T-cell (primary cell): ENCODE data around the gene ARMS2. TPM values are rescaled to one million over a fixed set of nuclear protein-coding genes. Genes with fewer than 3 reads are reported as not detected.
A peak's percentile ranks its signal among the peaks of the same experiment; 100 is the strongest.

Source experiments
- ATAC-seq, 4 experiments: fragments of 200-7000 bp in 3 of 4; fragments of 150-1000 bp in 1 of 4; cut with Tn5 transposase; replicated peaks in 1 of 4; 1 replicate in 3 of 4; 2 replicates in 1 of 4; pipeline ENCODE4 v1.10.0; 2021; ENCODE audit warnings: moderate library complexity in 3 of 4, mild to moderate bottlenecking in 2 of 4, moderate number of reproducible peaks in 1 of 4
- CTCF ChIA-PET, 2 donors: fragments of 300-600 bp; sonication (Branson Sonifier 250); formaldehyde crosslinking; loops; one replicate each; lab custom pipeline; 2022; ENCODE audit warnings: antibody characterized with exemption in 2 of 2; lab: Charles Lee
- POLR2A ChIA-PET, 2 donors: fragments of 300-600 bp; sonication (Branson Sonifier 250); formaldehyde crosslinking; loops; one replicate each; lab custom pipeline; 2022; ENCODE audit warnings: antibody characterized with exemption in 2 of 2; lab: Charles Lee
- DNase-seq, 35 experiments: peaks; one replicate each; pipeline versions ENCODE4 v3.0.0 to v3.0.0-alpha.2; 2013 to 2023
- H3K27ac ChIP-seq: one replicate; pipeline ENCODE4 v1.5.1; 2013; ENCODE audit warnings: low read length
- H3K27me3 ChIP-seq, 2 experiments: replicated peaks in 1 of 2; 1 replicate in 1 of 2; 2 replicates in 1 of 2; pipeline versions ENCODE4 v1.6.1 to v1.7.0; 2013; ENCODE audit warnings: low read length in 1 of 2, mixed read lengths in 1 of 2; ENCODE audit not compliant: control insufficient read depth in 2 of 2, insufficient read depth in 2 of 2; ENCODE audit errors: extremely low read depth in 1 of 2
- H3K36me3 ChIP-seq, 2 donors: 1 replicate in 1 of 2; 2 replicates in 1 of 2; pipeline versions ENCODE4 v1.6.1 to v1.7.0; 2013; ENCODE audit warnings: low read length in 1 of 2; ENCODE audit not compliant: control insufficient read depth in 2 of 2, insufficient read depth in 1 of 2; ENCODE audit errors: extremely low read depth in 1 of 2
- H3K4me1 ChIP-seq, 2 experiments: 1 replicate in 1 of 2; 2 replicates in 1 of 2; pipeline versions ENCODE4 v1.6.1 to v1.7.0; 2013; ENCODE audit warnings: low read length in 2 of 2, mixed read lengths in 1 of 2; ENCODE audit not compliant: insufficient read depth in 2 of 2, control insufficient read depth in 1 of 2; ENCODE audit errors: extremely low read depth in 1 of 2
- H3K4me3 ChIP-seq, 2 donors: 1 replicate in 1 of 2; 2 replicates in 1 of 2; pipeline versions ENCODE4 v1.5.1 to v1.7.0; 2013; ENCODE audit warnings: mild to moderate bottlenecking in 2 of 2, low read length in 1 of 2, moderate library complexity in 1 of 2; ENCODE audit not compliant: control insufficient read depth in 1 of 2; ENCODE audit errors: extremely low read depth in 1 of 2
- H3K9me3 ChIP-seq: 2 replicates; pipeline ENCODE4 v1.7.0; 2013
- H3K27ac Mint-ChIP-seq, 2 donors: one replicate each; pipeline ENCODE4 v1.8.0; 2020 to 2021; ENCODE audit warnings: mild to moderate bottlenecking in 2 of 2, mixed read lengths in 2 of 2
- H3K27me3 Mint-ChIP-seq, 2 donors: one replicate each; pipeline ENCODE4 v1.8.0; 2021 to 2022; ENCODE audit warnings: mixed read lengths in 2 of 2
- H3K36me3 Mint-ChIP-seq: one replicate; pipeline ENCODE4 v1.8.0; 2021; ENCODE audit warnings: mixed read lengths
- H3K4me1 Mint-ChIP-seq, 3 donors: one replicate each; pipeline ENCODE4 v1.8.0; 2020 to 2022; ENCODE audit warnings: mixed read lengths in 3 of 3, mild to moderate bottlenecking in 1 of 3
- H3K4me3 Mint-ChIP-seq, 3 donors: one replicate each; pipeline ENCODE4 v1.8.0; 2020 to 2022; ENCODE audit warnings: mild to moderate bottlenecking in 3 of 3, mixed read lengths in 3 of 3, moderate library complexity in 3 of 3
- H3K9me3 Mint-ChIP-seq, 3 donors: one replicate each; pipeline ENCODE4 v1.8.0; 2020 to 2022; ENCODE audit warnings: mixed read lengths in 3 of 3
- WGBS: methylation state at CpG from one replicate; pipeline ENCODE4 v1.1.5; 2013; ENCODE audit warnings: missing lambda C conversion rate; ENCODE audit not compliant: insufficient coverage; 5-methylcytosine and 5-hydroxymethylcytosine counted together
- total RNA-seq, 35 experiments: library from RNA in 6 of 35; stranded (reverse) in 6 of 35; fragments of 120-200 nt in 1 of 35; gene quantifications; one replicate each; pipeline versions ENCODE4 v1.2.1 to v1.2.4 and lab custom pipeline; 2013 to 2026

ARMS2 gene
- total RNA-seq, 5 donors from 2014 or later (not counting 1 experiment from before 2014, with no cell fraction given): not detected

DNA sequence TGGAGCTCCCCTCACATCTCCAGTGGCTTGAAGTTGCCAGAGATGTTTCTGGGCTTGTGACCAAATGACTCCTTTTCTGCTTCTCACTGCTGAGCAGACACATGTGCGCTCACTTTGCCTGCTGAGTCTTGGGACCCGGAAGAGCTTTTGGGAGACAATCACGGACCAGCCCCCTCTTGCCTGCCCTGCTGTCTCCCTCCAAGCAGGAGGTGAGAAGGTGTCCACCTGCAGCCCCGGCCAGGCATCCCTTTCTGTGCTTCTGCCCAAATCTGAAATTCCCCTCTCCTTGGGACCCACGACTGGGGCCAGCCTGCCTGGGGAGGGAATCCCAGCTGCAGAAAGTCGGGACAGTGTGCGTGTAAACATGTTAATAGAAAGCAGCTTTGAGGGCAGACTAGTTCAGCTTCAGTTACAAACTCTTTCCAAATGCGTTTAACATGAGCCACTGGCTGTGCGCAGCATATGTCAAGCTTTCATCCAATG lies 38.6 kb downstream of the ARMS2 start:
- no peak overlapping the region for H3K4me3 ChIP-seq
- no peaks in the 10 kb centered on the region for H3K36me3 ChIP-seq
- Mint-ChIP-seq H3K4me1 (peaks cover 18 to 41% (median 27%) of the 10 kb centered on the region in 3 donors), H3K27me3 (peaks cover 0 to 8% of the 10 kb centered on the region in 2 donors), H3K36me3 (no peaks in the 10 kb centered on the region), H3K4me3 (no peak overlapping the region), H3K9me3 (no peaks in the 10 kb centered on the region), H3K27ac (no peak overlapping the region)
- peaks cover 0 to 26% of the 10 kb centered on the region in 2 experiments for H3K4me1 ChIP-seq
- no peaks in the 10 kb centered on the region for H3K9me3 ChIP-seq
- WGBS: 87% methylated on average over 8 of the region's 9 CpGs
- peaks cover 0 to 20% of the 10 kb centered on the region in 2 experiments for H3K27me3 ChIP-seq
- ATAC-seq (no peak), DNase-seq (no peak)
- POLR2A ChIA-PET: interaction anchor here (0.5 to 0.6 kb wide), 2 partner anchors 24 to 926 kb away, joined by 4 to 5 read pairs; no protein-coding TSS in a partner anchor
- CTCF ChIA-PET: no interaction called here
- no peak overlapping the region for H3K27ac ChIP-seq

DNA sequence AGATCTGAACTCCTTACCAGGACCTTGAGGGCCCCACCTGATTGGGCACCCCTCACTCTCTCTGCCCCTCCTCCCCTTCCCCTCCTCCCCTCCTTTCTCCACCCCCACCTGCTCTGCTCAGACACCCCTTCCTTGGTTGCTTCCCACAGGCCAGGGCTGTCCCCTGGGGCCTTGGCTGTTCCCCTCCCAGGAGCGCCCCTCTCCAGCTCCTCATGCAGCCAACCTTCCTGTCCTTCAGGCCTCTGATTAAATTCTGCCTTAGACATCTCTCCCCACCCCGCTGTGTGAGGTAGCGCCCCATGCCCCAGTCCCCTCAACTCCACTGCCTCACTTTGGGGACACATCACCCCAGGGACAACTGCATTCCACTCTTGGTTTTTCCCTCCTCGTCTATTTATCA lies 39.3 kb downstream of the ARMS2 start:
- Mint-ChIP-seq H3K4me1 (peaks cover 18 to 41% (median 27%) of the 10 kb centered on the region in 3 donors), H3K27me3 (peaks cover 0 to 8% of the 10 kb centered on the region in 2 donors), H3K27ac (peak overlapping the region in 1 of 2 donors; percentile 31), H3K4me3 (no peak overlapping the region), H3K36me3 (no peaks in the 10 kb centered on the region), H3K9me3 (no peaks in the 10 kb centered on the region)
- Histone ChIP-seq H3K4me3 (no peak overlapping the region), H3K4me1 (peaks cover 0 to 26% of the 10 kb centered on the region in 2 experiments), H3K36me3 (no peaks in the 10 kb centered on the region), H3K9me3 (no peaks in the 10 kb centered on the region), H3K27ac (no peak overlapping the region), H3K27me3 (peaks cover 0 to 20% of the 10 kb centered on the region in 2 experiments)
- WGBS: 93% methylated on average over 3 of the region's 4 CpGs
- POLR2A ChIA-PET: interaction anchor here in 1 of 2 donors (0.6 kb wide), 1 partner anchor 925 kb away, joined by 4 read pairs; no protein-coding TSS in a partner anchor
- DNase-seq (no peak), ATAC-seq (no peak)
- CTCF ChIA-PET: no interaction called here

DNA sequence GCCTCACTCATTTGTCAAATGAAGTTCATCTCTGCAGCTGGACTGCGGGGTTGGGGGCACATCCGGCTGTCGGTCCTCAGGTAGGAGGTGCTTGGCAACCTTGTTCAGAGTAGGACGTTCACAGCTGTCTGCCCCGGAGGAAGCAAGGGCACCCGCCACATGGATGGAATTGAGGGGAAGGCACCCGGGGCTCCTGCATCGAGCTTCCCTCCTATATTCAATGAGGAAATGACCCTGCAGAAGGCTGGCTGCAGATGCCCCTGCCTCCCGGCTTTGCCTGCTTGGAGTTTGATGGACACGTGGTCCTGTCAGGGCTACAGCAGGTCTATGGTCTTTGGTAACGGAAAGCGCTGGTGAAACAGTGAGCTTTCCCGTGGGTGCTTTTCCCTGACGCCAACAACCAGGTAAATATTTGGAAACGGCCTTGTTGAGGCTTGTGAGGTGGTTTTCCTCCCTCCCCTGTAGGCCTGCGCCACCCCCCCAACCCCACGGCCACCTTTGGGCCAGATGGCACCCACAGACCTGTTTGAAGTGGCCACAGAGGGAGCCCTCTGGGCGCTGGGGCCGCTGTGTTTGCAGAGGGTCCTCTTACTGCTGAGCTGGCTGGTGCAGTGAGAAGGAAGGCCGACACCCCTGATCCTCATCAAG lies 39.8 kb downstream of the ARMS2 start:
- Mint-ChIP-seq H3K27me3 (peaks cover 0 to 8% of the 10 kb centered on the region in 2 donors), H3K36me3 (no peaks in the 10 kb centered on the region), H3K9me3 (no peaks in the 10 kb centered on the region), H3K27ac (peak overlapping the region in 1 of 2 donors; percentile 31), H3K4me1 (peaks cover 18 to 41% (median 27%) of the 10 kb centered on the region in 3 donors), H3K4me3 (no peak overlapping the region)
- POLR2A ChIA-PET: no interaction called here
- WGBS: 89% methylated on average over 8 of the region's 20 CpGs
- Histone ChIP-seq H3K4me3 (no peak overlapping the region), H3K27me3 (peaks cover 0 to 20% of the 10 kb centered on the region in 2 experiments), H3K27ac (no peak overlapping the region), H3K9me3 (no peaks in the 10 kb centered on the region), H3K4me1 (peaks cover 0 to 26% of the 10 kb centered on the region in 2 experiments), H3K36me3 (no peaks in the 10 kb centered on the region)
- CTCF ChIA-PET: interaction anchor here in 1 of 2 donors (0.6 kb wide), 1 partner anchor 192 kb away, joined by 3 read pairs; no protein-coding TSS in a partner anchor
- ATAC-seq: no peak
- DNase-seq: no peak

- Histone ChIP-seq H3K36me3 (no peaks in the 10 kb centered on the region), H3K4me3 (no peak overlapping the region), H3K27me3 (peaks cover 0 to 20% of the 10 kb centered on the region in 2 experiments), H3K4me1 (peaks cover 0 to 26% of the 10 kb centered on the region in 2 experiments), H3K27ac (no peak overlapping the region), H3K9me3 (no peaks in the 10 kb centered on the region)
- ChIA-PET CTCF (interaction anchor here in 1 of 2 donors (0.6 kb wide), 1 partner anchor 192 kb away, joined by 3 read pairs; no protein-coding TSS in a partner anchor), POLR2A (no interaction called here)
- no peaks in the 10 kb centered on the region for H3K36me3 Mint-ChIP-seq
- ATAC-seq: no peak
- H3K9me3 Mint-ChIP-seq: no peaks in the 10 kb centered on the region
- peaks cover 18 to 41% (median 27%) of the 10 kb centered on the region in 3 donors for H3K4me1 Mint-ChIP-seq
- H3K27ac Mint-ChIP-seq: no peak overlapping the region
- H3K27me3 Mint-ChIP-seq: peaks cover 0 to 8% of the 10 kb centered on the region in 2 donors
- DNase-seq: no peak
- no peak overlapping the region for H3K4me3 Mint-ChIP-seq
- WGBS: 96% methylated on average over 13 of the region's 14 CpGs
Measured at GRCh38 chr10:122494833-122495232, 40.4 kb downstream of the ARMS2 start.

DNA sequence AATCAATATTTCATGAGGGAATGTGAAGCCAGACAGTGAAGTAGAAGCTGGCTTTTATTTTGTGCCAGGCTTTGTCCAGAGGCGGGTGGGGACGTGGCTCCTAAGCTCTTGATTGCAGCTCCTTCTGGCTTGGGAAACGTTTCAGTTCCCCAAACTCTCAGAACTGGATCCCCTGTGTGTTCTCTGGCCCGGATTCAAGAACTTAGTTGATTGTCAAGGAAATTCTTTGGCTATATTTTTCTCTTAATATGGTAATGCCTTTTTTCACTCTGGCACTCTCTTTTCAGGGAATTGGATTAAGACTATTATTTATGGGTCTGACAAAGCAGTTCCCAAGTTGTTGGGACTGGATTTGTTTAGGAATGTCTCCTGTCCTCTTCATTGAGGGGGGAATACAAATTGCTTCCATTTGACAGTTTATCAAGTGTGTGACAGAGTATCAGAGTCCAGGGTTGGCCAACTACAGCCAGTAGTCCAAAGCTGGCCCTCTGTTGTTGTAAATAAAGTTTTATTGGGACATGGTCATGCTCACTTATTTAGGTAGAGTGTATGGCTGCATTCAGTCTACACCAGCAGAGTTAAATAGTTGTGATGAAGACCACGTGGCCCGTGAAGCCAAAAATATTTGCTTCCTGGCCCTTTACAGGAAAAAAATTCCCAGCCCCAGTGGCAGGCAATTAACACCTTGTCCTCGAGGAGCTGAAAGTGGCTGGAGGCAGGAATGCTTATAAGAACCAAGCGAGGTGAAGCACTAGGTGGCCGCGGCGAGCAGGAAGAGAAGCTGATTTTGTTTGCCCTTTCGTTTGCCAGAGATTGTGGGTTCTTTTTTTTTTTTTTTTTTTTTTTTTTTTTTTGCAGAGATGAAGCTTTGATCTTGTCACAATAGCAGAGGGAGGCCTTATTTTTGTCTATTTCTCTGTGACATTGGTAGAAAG lies 41.2 kb downstream of the ARMS2 start:
- H3K27me3 Mint-ChIP-seq: peaks cover 0 to 8% of the 10 kb centered on the region in 2 donors
- WGBS: 57% methylated on average over 3 of the region's 12 CpGs

More for the DNA sequence above, 41.2 kb downstream of the ARMS2 start:
- Histone ChIP-seq H3K4me3 (no peak overlapping the region), H3K9me3 (no peaks in the 10 kb centered on the region), H3K27me3 (peaks cover 0 to 17% of the 10 kb centered on the region in 2 experiments), H3K4me1 (peaks cover 0 to 26% of the 10 kb centered on the region in 2 experiments), H3K36me3 (no peaks in the 10 kb centered on the region), H3K27ac (no peak overlapping the region)
- Mint-ChIP-seq H3K4me3 (peak overlapping the region in 2 of 3 donors; percentile 31 to 32), H3K4me1 (peaks cover 18 to 38% (median 26%) of the 10 kb centered on the region in 3 donors), H3K9me3 (no peaks in the 10 kb centered on the region), H3K36me3 (no peaks in the 10 kb centered on the region), H3K27ac (peak overlapping the region in 1 of 2 donors; percentile 41)
- ChIA-PET POLR2A (interaction anchor here (0.6 kb wide), 2 partner anchors 37 to 56 kb away, joined by 3 read pairs; no protein-coding TSS in a partner anchor), CTCF (interaction anchor here (0.6 to 1.1 kb wide), 4 partner anchors 17 to 70 kb away, joined by 3 to 6 read pairs (median 4); no protein-coding TSS in a partner anchor)
- DNase-seq: peak in 11 of 35 experiments; percentile 6 to 45 (median 12)
- ATAC-seq: peak in 2 of 4 experiments; percentile 22 to 28
